ENCODE results near the gene PDSS2. TPM values are rescaled to one million over a fixed set of nuclear protein-coding genes. Genes with fewer than 3 reads are reported as not detected.

The PDSS2 gene
- total and polyA plus RNA-seq, 2 of the 4 experiments (the other 2 are of a cell fraction): 8.6 to 9.2 TPM

GRCh38 chr6:107434812-107435211 is 24.6 kb downstream of the PDSS2 start:
- dilution Hi-C loops (cut with HindIII; ENCODE audit: low sequenced_read_pairs, unreplicated experiment): no loop called here
- intact Hi-C loops (cut with micrococcal nuclease): no loop called here
- CTCF ChIA-PET: interaction anchor here (0.6 to 1.0 kb wide), 4 partner anchors 103 to 249 kb away, joined by 4 to 5 read pairs (median 5); no protein-coding TSS in a partner anchor

More at GRCh38 chr6:107434812-107435211, 24.6 kb downstream of the PDSS2 start:
- H4K8ac ChIP-seq (ENCODE audit: low read depth in 2 of 2, low read length in 2 of 2): no peak overlapping the region
- peaks cover 4% of the 10 kb centered on the region; the same call in 1 of the 2 replicates for H3K4me1 ChIP-seq (ENCODE audit: control insufficient read depth, insufficient read depth, low read length)
- H2BK120ac ChIP-seq (ENCODE audit: low read depth, low read length): no peak overlapping the region
- no peak overlapping the region for H3K56ac ChIP-seq (ENCODE audit: extremely low read depth, insufficient read depth, low read length)
- H3K4me2 ChIP-seq (ENCODE audit: low read depth, low read length): no peak overlapping the region
- in situ Hi-C loops (cut with MboI; ENCODE audit: low sequenced_read_pairs): no loop called here
- H2AK9ac ChIP-seq (replicated peaks; ENCODE audit: low read depth, low read length, poor library complexity): no peak overlapping the region
- no peak overlapping the region for H3K14ac ChIP-seq (replicated peaks; ENCODE audit: low read depth, low read length)
- POLR2A ChIA-PET (ENCODE audit: unreplicated experiment): no interaction called here
- H3K4ac ChIP-seq (ENCODE audit: low read depth, low read length): no peak overlapping the region
- WGBS, 2 experiments (ENCODE audit: extremely low coverage in 2 of 2, insufficient read length in 1 of 2): no CpG with 5 or more reads among the region's 3 CpGs
- no peak overlapping the region for H4K5ac ChIP-seq (ENCODE audit: low read depth, low read length)
- H3K9me1 ChIP-seq (ENCODE audit: insufficient read depth, low read length): no peaks in the 10 kb centered on the region; the same call in 1 of the 2 replicates
- DNase-seq (no peak), ATAC-seq (ENCODE audit: low read depth) (0 out of 2 replicates have a peak, but pooled peaks have one; percentile 27)
- H2BK15ac ChIP-seq (ENCODE audit: low read depth, low read length): no peak overlapping the region; the same call in 2 of the 3 replicates
- no peaks in the 10 kb centered on the region for H3K27me3 ChIP-seq (ENCODE audit: control insufficient read depth, insufficient read depth, low read length)
- H3K4me3 ChIP-seq (ENCODE audit: insufficient read depth, low read depth, low read length): no peak overlapping the region
- no peak overlapping the region for H2BK5ac ChIP-seq (ENCODE audit: low read depth, low read length, poor library complexity, severe bottlenecking)
- H3K27ac ChIP-seq (ENCODE audit: insufficient read depth, low read length): no peak overlapping the region
- H2AK5ac ChIP-seq (ENCODE audit: low read depth, low read length): peak overlapping the region; percentile 17; the same call in 1 of the 2 replicates
- no peak overlapping the region for H3K9ac ChIP-seq (ENCODE audit: low read depth, low read length)
- peaks cover 19 to 22% of the 10 kb centered on the region in 2 experiments for H3K79me1 ChIP-seq (ENCODE audit: low read depth in 1 of 2, low read length in 2 of 2)
- no peaks in the 10 kb centered on the region for H4K20me1 ChIP-seq (ENCODE audit: insufficient read depth, low read length)
- no peak overlapping the region for H4K91ac ChIP-seq (ENCODE audit: insufficient read depth, low read depth, low read length)
- BruUV-seq (replicated peaks): no TSS peak
- H3K36me3 ChIP-seq (ENCODE audit: control insufficient read depth, insufficient read depth, low read length): no peaks in the 10 kb centered on the region
- no peak overlapping the region for H3K18ac ChIP-seq (ENCODE audit: low read depth, low read length)
- H2BK20ac ChIP-seq (ENCODE audit: low read depth, low read length): no peak overlapping the region
- H2AFZ ChIP-seq (replicated peaks; ENCODE audit: low read length, poor library complexity): no peak overlapping the region
- TF ChIP-seq RAD21 (IDR thresholded peaks at IDR 0.05; ENCODE audit: low read length): no peak
- no peak for TF ChIP-seq FOS (IDR thresholded peaks at IDR 0.05; ENCODE audit: low read depth, low read length)
- TF ChIP-seq SMC3 (IDR thresholded peaks at IDR 0.05; ENCODE audit: low read depth, low read length): no peak
- TF ChIP-seq CHD1 (IDR thresholded peaks at IDR 0.05; ENCODE audit: low read depth, low read length): no peak
- TF ChIP-seq USF2 (IDR thresholded peaks at IDR 0.05; ENCODE audit: low read depth, low read length): no peak
- TF ChIP-seq MAZ (IDR thresholded peaks at IDR 0.05; ENCODE audit: borderline replicate concordance, low read depth, low read length): no peak
- TF ChIP-seq RFX5 (IDR thresholded peaks at IDR 0.05; ENCODE audit: low read depth, low read length): no peak
- no peak for TF ChIP-seq NFE2L2 (IDR thresholded peaks at IDR 0.05; ENCODE audit: low read depth, low read length)
- no peak for TF ChIP-seq MAFK (IDR thresholded peaks at IDR 0.05; ENCODE audit: low read depth, low read length)
- TF ChIP-seq, protein P1, sequence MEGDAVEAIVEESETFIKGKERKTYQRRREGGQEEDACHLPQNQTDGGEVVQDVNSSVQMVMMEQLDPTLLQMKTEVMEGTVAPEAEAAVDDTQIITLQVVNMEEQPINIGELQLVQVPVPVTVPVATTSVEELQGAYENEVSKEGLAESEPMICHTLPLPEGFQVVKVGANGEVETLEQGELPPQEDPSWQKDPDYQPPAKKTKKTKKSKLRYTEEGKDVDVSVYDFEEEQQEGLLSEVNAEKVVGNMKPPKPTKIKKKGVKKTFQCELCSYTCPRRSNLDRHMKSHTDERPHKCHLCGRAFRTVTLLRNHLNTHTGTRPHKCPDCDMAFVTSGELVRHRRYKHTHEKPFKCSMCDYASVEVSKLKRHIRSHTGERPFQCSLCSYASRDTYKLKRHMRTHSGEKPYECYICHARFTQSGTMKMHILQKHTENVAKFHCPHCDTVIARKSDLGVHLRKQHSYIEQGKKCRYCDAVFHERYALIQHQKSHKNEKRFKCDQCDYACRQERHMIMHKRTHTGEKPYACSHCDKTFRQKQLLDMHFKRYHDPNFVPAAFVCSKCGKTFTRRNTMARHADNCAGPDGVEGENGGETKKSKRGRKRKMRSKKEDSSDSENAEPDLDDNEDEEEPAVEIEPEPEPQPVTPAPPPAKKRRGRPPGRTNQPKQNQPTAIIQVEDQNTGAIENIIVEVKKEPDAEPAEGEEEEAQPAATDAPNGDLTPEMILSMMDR (conservative IDR thresholded peaks at IDR 0.05; ENCODE audit: low read depth, low read length): no peak
- no peak for TF ChIP-seq POLR2A (IDR thresholded peaks at IDR 0.05; ENCODE audit: low read depth, low read length)
- TF ChIP-seq BHLHE40 (IDR thresholded peaks at IDR 0.05; ENCODE audit: low read depth, low read length): no peak
- no peak for TF ChIP-seq ELK1 (IDR thresholded peaks at IDR 0.05; ENCODE audit: borderline replicate concordance, low read depth, low read length)
- no peak for TF ChIP-seq MXI1 (IDR thresholded peaks at IDR 0.05; ENCODE audit: borderline replicate concordance, low read depth, low read length)
- no peak for TF ChIP-seq RCOR1 (IDR thresholded peaks at IDR 0.05; ENCODE audit: insufficient replicate concordance, low read length)
- no peak for TF ChIP-seq CEBPB (IDR thresholded peaks at IDR 0.05; ENCODE audit: low read depth, low read length)
- H3K23ac ChIP-seq (ENCODE audit: low read depth, low read length): no peak overlapping the region
- H3K9me3 ChIP-seq (ENCODE audit: control insufficient read depth, insufficient read depth, low read length): no peaks in the 10 kb centered on the region

Measured in IMR-90 (cell line).